Heart left ventricle (tissue), 13 donors: ENCODE results near the gene E2F3.

Experiments used
- CTCF ChIP-seq, 12 donors: fragments of 200-600 bp; sonication (generic) in 4 of 12; IDR thresholded peaks; one replicate each; pipeline versions ENCODE4 v1.5.0 to v1.8.0; 2018 to 2022; ENCODE audit warnings: antibody characterized with exemption in 12 of 12, mild to moderate bottlenecking in 5 of 12
- POLR2A ChIP-seq, 2 donors: fragments of 450-650 bp; IDR thresholded peaks; one replicate each; pipeline ENCODE4 v1.6.1; 2017; ENCODE audit warnings: antibody characterized with exemption in 2 of 2, mild to moderate bottlenecking in 2 of 2, moderate library complexity in 2 of 2
- donor health status: ischemic (EF 13 %, LVEDD 7.1; RV severe dilation, severe dysfunction).
- donor health status: DM: no; HTN: yes; CAD: no.
- donor health status: DM: no; HTN: no; CAD: no.
- donor health status: ischemic (EF 25% LVEDD 6.9; RV normal size, moderate dysfunction).
- donor health status: ischemic (EF 25% LVEDD 5.7; RV mildly dilated, moderate dysfunction).
- donor health status: ischemic (EF 35%, LVEDD 5.7; RV mildly dilated, moderate dysfunction).
- donor health status: nonischemic (EF 11% LVEDD 7.7; RV severe dilation, severe dysfunction).
- donor health status: DM: yes; HTN: yes; CAD: no.
- donor health status: PGD.
- donor health status: ischemic (EF 29% LVEDD 5.4; RV normal size, mild dysfunction).
- donor health status: nonischemic (EF 23%, LVEDD 6.1; RV moderate dilation, normal function).

DNA sequence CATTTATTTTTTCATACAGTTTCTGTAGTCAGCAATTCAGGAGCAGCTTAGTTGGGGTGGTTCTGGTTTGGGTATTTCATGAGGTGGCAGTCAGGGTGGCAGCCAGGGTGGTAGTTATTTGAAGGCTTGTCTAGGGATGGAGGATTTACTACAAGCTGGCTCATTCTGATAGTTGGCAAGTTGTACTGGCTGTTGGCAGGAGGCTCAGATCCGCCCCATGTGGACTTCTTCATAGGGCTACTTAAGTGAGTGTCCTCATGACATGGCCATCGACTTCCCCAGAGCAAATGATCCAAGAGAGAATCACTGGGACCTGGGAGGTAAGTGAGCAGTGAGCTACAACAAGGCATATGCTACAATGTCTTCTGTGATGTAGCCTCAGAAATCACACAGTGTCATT lies 110.2 kb downstream of the E2F3 start:
- TF ChIP-seq POLR2A (IDR thresholded peaks at IDR 0.05) (no peak), CTCF (IDR thresholded peaks at IDR 0.05) (no peak)
